Gastrocnemius medialis (tissue), 4 donors: Measurements from ENCODE around the gene LARGE1. TPM values are rescaled to one million over a fixed set of nuclear protein-coding genes. Genes with fewer than 3 reads are reported as not detected.
A peak's percentile ranks its signal among the peaks of the same experiment; 100 is the strongest.

ENCODE experiments used
- ATAC-seq, 2 donors: fragments of 150-250 bp; one replicate each; pipeline ENCODE4 v1.9.1; 2016
- DNase-seq, 2 donors: peaks; one replicate each; pipeline ENCODE4 v3.0.0-alpha.2; 2019
- H3K27ac ChIP-seq, 4 donors: fragments of 200-600 bp; sonication (generic); 1 replicate in 1 of 4; 2 replicates in 3 of 4; pipeline ENCODE4 v1.5.1; 2016 to 2018; ENCODE audit warnings: mild to moderate bottlenecking in 2 of 4, moderate library complexity in 1 of 4
- H3K27me3 ChIP-seq, 3 donors: fragments of 200-600 bp; sonication (generic) in 2 of 3; 1 replicate in 1 of 3; 2 replicates in 2 of 3; pipeline versions ENCODE4 v1.5.1 to v1.6.0; 2016 to 2019; ENCODE audit warnings: mild to moderate bottlenecking in 1 of 3, moderate library complexity in 1 of 3
- H3K36me3 ChIP-seq, 2 donors: fragments of 200-600 bp; sonication (generic) in 1 of 2; one replicate each; pipeline ENCODE4 v1.5.1; 2017 to 2018
- H3K4me1 ChIP-seq, 2 donors: fragments of 200-600 bp; sonication (generic) in 1 of 2; one replicate each; pipeline ENCODE4 v1.5.1; 2016 to 2017; ENCODE audit warnings: mild to moderate bottlenecking in 2 of 2
- H3K4me3 ChIP-seq, 4 donors: fragments of 200-600 bp; sonication (generic) in 3 of 4; 1 replicate in 1 of 4; 2 replicates in 3 of 4; pipeline ENCODE4 v1.5.1; 2016 to 2019; ENCODE audit warnings: mild to moderate bottlenecking in 2 of 4
- H3K9me3 ChIP-seq, 3 donors: fragments of 200-600 bp; sonication (generic) in 2 of 3; 1 replicate in 1 of 3; 2 replicates in 2 of 3; pipeline ENCODE4 v1.5.1; 2016 to 2019
- CTCF ChIP-seq, 5 experiments: fragments of 450-650 bp in 3 of 5; fragments of 200-600 bp in 2 of 5; sonication (generic) in 2 of 5; IDR thresholded peaks in 4 of 5; conservative IDR thresholded peaks in 1 of 5; 1 replicate in 4 of 5; 2 replicates in 1 of 5; pipeline ENCODE4 v1.5.1; 2016 to 2019; ENCODE audit warnings: antibody characterized with exemption in 5 of 5, mild to moderate bottlenecking in 3 of 5, moderate library complexity in 3 of 5
- POLR2A ChIP-seq, 2 donors: fragments of 450-650 bp; IDR thresholded peaks; one replicate each; pipeline ENCODE4 v1.6.1; 2017; ENCODE audit warnings: antibody characterized with exemption in 2 of 2, mild to moderate bottlenecking in 2 of 2, moderate library complexity in 2 of 2
- in situ Hi-C, 4 donors: fragments of 200-750 bp; cut with MboI; loops; one replicate each; pipeline versions ENCODE4 v1.15.0 to v1.8.0; 2017; ENCODE audit warnings: low sequenced_read_pairs in 4 of 4
- intact Hi-C: fragments of 100-400 bp; cut with DNase I; formaldehyde crosslinking; loops from one replicate; pipeline ENCODE4 v1.15.1; 2023; ENCODE audit warnings: low total_unique reads
- total RNA-seq, 4 donors: library from RNA; depleted of rRNA; stranded (reverse); fragments of >200 nt; gene quantifications; one replicate each; pipeline versions ENCODE4 v1.1.0 to v1.2.3, GENCODE V29; 2016

LARGE1 gene
- total RNA-seq, 4 donors from 2014 or later: 48.5 to 91.0 (median 68.4) TPM

GRCh38 chr22:33512908-33513307 is 407.4 kb downstream of the LARGE1 start:
- Histone ChIP-seq H3K27me3 (no peaks in the 10 kb centered on the region), H3K4me3 (no peak overlapping the region), H3K9me3 (no peaks in the 10 kb centered on the region), H3K27ac (no peak overlapping the region), H3K36me3 (no peaks in the 10 kb centered on the region), H3K4me1 (no peaks in the 10 kb centered on the region)
- DNase-seq (no peak), ATAC-seq (no peak)
- in situ Hi-C loops: loop anchor here in 2 of 4 donors (25.0 kb wide), 1 partner anchor 599 kb away; no protein-coding TSS in a partner anchor
- intact Hi-C loops: no loop called here
- TF ChIP-seq POLR2A (IDR thresholded peaks at IDR 0.05) (no peak), CTCF (IDR thresholded peaks at IDR 0.05 in 4 of 5, conservative IDR thresholded peaks at IDR 0.05 in 1 of 5) (no peak)

GRCh38 chr22:33510429-33510904 is 409.8 kb downstream of the LARGE1 start:
- no peak for DNase-seq
- H3K4me3 ChIP-seq: no peak overlapping the region
- in situ Hi-C loops (loop anchor here in 2 of 4 donors (25.0 kb wide), 1 partner anchor 602 kb away; no protein-coding TSS in a partner anchor), intact Hi-C loops (no loop called here)
- H3K36me3 ChIP-seq: no peaks in the 10 kb centered on the region
- no peak overlapping the region for H3K27ac ChIP-seq
- H3K27me3 ChIP-seq: no peaks in the 10 kb centered on the region
- no peak for ATAC-seq
- no peaks in the 10 kb centered on the region for H3K9me3 ChIP-seq
- H3K4me1 ChIP-seq: peaks cover 0 to 8% of the 10 kb centered on the region in 2 donors
- no peak for TF ChIP-seq POLR2A (IDR thresholded peaks at IDR 0.05)
- TF ChIP-seq CTCF (IDR thresholded peaks at IDR 0.05 in 4 of 5, conservative IDR thresholded peaks at IDR 0.05 in 1 of 5): no peak

- in situ Hi-C loops (loop anchor here in 2 of 4 donors (10.0 to 25.0 kb wide), 2 partner anchors 80 to 607 kb away; no protein-coding TSS in a partner anchor), intact Hi-C loops (no loop called here)
Observed at GRCh38 chr22:33504941-33505625, 415.2 kb downstream of the LARGE1 start.

GRCh38 chr22:33496112-33496511 is 424.2 kb downstream of the LARGE1 start:
- intact Hi-C loops: no loop called here
- in situ Hi-C loops: no loop called here
- no peak for DNase-seq
- TF ChIP-seq POLR2A (IDR thresholded peaks at IDR 0.05) (no peak), CTCF (IDR thresholded peaks at IDR 0.05 in 4 of 5, conservative IDR thresholded peaks at IDR 0.05 in 1 of 5) (no peak)
- H3K36me3 ChIP-seq: no peaks in the 10 kb centered on the region
- H3K4me1 ChIP-seq: peaks cover 8 to 14% of the 10 kb centered on the region in 2 donors
- no peaks in the 10 kb centered on the region for H3K9me3 ChIP-seq
- ATAC-seq: no peak
- no peak overlapping the region for H3K27ac ChIP-seq
- no peaks in the 10 kb centered on the region for H3K27me3 ChIP-seq
- no peak overlapping the region for H3K4me3 ChIP-seq

More at GRCh38 chr22:33504941-33505625, 415.2 kb downstream of the LARGE1 start:
- no peak overlapping the region for H3K4me3 ChIP-seq
- no peak for TF ChIP-seq CTCF (IDR thresholded peaks at IDR 0.05 in 4 of 5, conservative IDR thresholded peaks at IDR 0.05 in 1 of 5)
- TF ChIP-seq POLR2A (IDR thresholded peaks at IDR 0.05): no peak
- no peaks in the 10 kb centered on the region for H3K9me3 ChIP-seq
- peaks cover 0 to 8% of the 10 kb centered on the region in 2 donors for H3K4me1 ChIP-seq
- ATAC-seq (peak; percentile 50 to 53), DNase-seq (no peak)
- no peak overlapping the region for H3K27ac ChIP-seq
- no peaks in the 10 kb centered on the region for H3K36me3 ChIP-seq
- no peaks in the 10 kb centered on the region for H3K27me3 ChIP-seq
